GM21576 (cell line): ENCODE results near the gene NOXRED1.

Source experiments
- ATAC-seq: cut with Tn5 transposase; IDR thresholded peaks from one replicate; pipeline ENCODE4 v1.9.1; 2021; ENCODE audit warnings: mild to moderate bottlenecking, moderate library complexity; ENCODE audit not compliant: unreplicated experiment

The NOXRED1 gene

GRCh38 chr14:77409131-77409533 lies 14.2 kb downstream of the NOXRED1 start:
- no peak for ATAC-seq

GRCh38 chr14:77407158-77407557 lies 16.2 kb downstream of the NOXRED1 start:
- ATAC-seq, result no peak

GRCh38 chr14:77406718-77407117 lies 16.6 kb downstream of the NOXRED1 start:
- ATAC-seq, result no peak

GRCh38 chr14:77406086-77406485 lies 17.2 kb downstream of the NOXRED1 start:
- ATAC-seq, result no peak

- no peak for ATAC-seq
Measured at GRCh38 chr14:77403768-77404167, 19.6 kb downstream of the NOXRED1 start.

GRCh38 chr14:77400216-77400615 lies 23.1 kb downstream of the NOXRED1 start:
- ATAC-seq, result no peak

- no peak for ATAC-seq
Measured at GRCh38 chr14:77390188-77390587, 33.1 kb downstream of the NOXRED1 start.

GRCh38 chr14:77378701-77379100 lies 44.6 kb downstream of the NOXRED1 start:
- no peak for ATAC-seq

GRCh38 chr14:77377502-77377844 lies 45.9 kb downstream of the NOXRED1 start:
- ATAC-seq, result no peak

- ATAC-seq, result peak; percentile 73
Measured at GRCh38 chr14:77376771-77377501, 46.4 kb downstream of the NOXRED1 start, which contains the start of the genes SAMD15 and TMED8. TSS of gene SAMD15 (plus strand) at chr14:77377379. CDS start at chr14:77377419, 40 bp downstream. TSS of gene TMED8 (minus strand) at chr14:77377094. CDS start at chr14:77377053, 41 bp downstream.

- ATAC-seq, result peak; percentile 15
Measured at GRCh38 chr14:77375973-77376770, 47.2 kb downstream of the NOXRED1 start.

- ATAC-seq, result no peak
Measured at GRCh38 chr14:77375164-77375950, 48.0 kb downstream of the NOXRED1 start.

- ATAC-seq, result peak; percentile 31
Measured at GRCh38 chr14:77372304-77372841, 51.0 kb downstream of the NOXRED1 start.

GRCh38 chr14:77369285-77369684 lies 54.0 kb downstream of the NOXRED1 start:
- no peak for ATAC-seq

GRCh38 chr14:77364146-77364545 lies 59.2 kb downstream of the NOXRED1 start:
- no peak for ATAC-seq

GRCh38 chr14:77359626-77360025 lies 63.7 kb downstream of the NOXRED1 start:
- ATAC-seq, result no peak

GRCh38 chr14:77356899-77357298 lies 66.4 kb downstream of the NOXRED1 start:
- no peak for ATAC-seq

- ATAC-seq, result no peak
Measured at GRCh38 chr14:77355811-77356210, 67.5 kb downstream of the NOXRED1 start.

- ATAC-seq, result no peak
Measured at GRCh38 chr14:77353469-77354141, 69.7 kb downstream of the NOXRED1 start.

GRCh38 chr14:77347751-77348150 lies 75.6 kb downstream of the NOXRED1 start:
- ATAC-seq, result no peak
